ENCODE measurements around the gene TFEB.

GRCh38 chr6:41683523-41684310 is 51.7 kb downstream of the TFEB start:
- TF ChIP-seq CTCF (conservative IDR thresholded peaks at IDR 0.05; ENCODE audit: low read depth, low read length), result peak; percentile 95
- no peak for TF ChIP-seq EZH2 (IDR thresholded peaks at IDR 0.05; ENCODE audit: borderline replicate concordance, low read depth, low read length, poor library complexity, severe bottlenecking)
